Measurements from ENCODE around the gene ATP5MK. TPM values are rescaled to one million over a fixed set of nuclear protein-coding genes. Genes with fewer than 3 reads are reported as not detected.
"Not testable (repeated sequence)": the region's sequence is repeated elsewhere in the genome, so short reads cannot be mapped to it uniquely, and the experiment has no call there.

Gene ATP5MK
- total and polyA plus RNA-seq, 3 donors from 2014 or later: 175 to 280 (median 193) TPM

DNA sequence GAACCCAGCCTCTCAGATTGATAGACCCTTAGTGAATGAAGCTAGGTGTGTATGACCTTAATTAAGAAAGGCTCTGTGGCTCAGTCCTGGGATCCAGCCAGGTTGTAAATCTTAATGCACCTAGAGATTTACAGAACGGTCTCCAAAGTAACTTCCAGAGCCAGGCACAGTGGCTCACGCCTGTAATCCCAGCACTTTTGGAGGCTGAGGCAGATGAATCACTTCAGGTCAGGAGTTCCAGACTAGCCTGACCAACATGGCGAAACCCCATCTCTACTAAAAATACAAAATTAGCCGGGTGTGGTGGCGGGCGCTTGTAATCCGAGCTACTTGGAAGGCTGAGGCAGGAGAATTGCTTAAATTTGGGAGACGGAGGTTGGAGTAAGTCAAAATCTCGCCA lies 31.6 kb upstream of the ATP5MK start:
- Histone ChIP-seq H3K9me3 (no peaks in the 10 kb centered on the region), H3K36me3 (ENCODE audit: low read depth, missing control alignments) (no peaks in the 10 kb centered on the region), H3K4me3 (no peak overlapping the region), H3K27ac (no peak overlapping the region), H3K4me1 (peaks cover 6% of the 10 kb centered on the region), H3K27me3 (no peaks in the 10 kb centered on the region)
- 91 to 97% methylated on average over 9 of the region's 9 CpGs for WGBS, 2 donors
- intact Hi-C loops (cut with DNase I; ENCODE audit: low total_unique reads): no loop called here
- TF ChIP-seq POLR2A (IDR thresholded peaks at IDR 0.05): no peak
- TF ChIP-seq, protein P1, sequence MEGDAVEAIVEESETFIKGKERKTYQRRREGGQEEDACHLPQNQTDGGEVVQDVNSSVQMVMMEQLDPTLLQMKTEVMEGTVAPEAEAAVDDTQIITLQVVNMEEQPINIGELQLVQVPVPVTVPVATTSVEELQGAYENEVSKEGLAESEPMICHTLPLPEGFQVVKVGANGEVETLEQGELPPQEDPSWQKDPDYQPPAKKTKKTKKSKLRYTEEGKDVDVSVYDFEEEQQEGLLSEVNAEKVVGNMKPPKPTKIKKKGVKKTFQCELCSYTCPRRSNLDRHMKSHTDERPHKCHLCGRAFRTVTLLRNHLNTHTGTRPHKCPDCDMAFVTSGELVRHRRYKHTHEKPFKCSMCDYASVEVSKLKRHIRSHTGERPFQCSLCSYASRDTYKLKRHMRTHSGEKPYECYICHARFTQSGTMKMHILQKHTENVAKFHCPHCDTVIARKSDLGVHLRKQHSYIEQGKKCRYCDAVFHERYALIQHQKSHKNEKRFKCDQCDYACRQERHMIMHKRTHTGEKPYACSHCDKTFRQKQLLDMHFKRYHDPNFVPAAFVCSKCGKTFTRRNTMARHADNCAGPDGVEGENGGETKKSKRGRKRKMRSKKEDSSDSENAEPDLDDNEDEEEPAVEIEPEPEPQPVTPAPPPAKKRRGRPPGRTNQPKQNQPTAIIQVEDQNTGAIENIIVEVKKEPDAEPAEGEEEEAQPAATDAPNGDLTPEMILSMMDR (IDR thresholded peaks at IDR 0.05): no peak
- no peak for DNase-seq

DNA sequence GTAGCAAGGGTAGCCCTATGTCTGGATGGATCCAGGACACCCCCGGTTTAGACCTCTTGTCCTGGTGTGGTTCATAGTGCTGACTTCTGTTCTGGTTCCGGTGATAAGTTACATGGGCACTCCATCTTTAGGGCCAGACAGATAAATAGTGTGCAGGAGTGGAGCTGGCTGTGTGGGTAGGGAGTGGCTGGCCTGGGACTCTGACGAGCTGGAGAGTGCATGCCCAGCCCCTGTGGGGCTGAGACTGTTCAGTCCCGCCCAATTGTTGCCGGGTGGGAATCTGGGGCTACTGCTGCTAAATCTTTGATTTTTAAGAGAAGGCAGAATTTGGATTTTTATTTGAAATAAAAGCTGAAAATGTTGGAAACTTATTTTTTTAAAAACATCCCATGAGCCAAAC lies 27.5 kb upstream of the ATP5MK start:
- Histone ChIP-seq H3K9me3 (no peaks in the 10 kb centered on the region), H3K27me3 (no peaks in the 10 kb centered on the region), H3K27ac (no peak overlapping the region), H3K4me3 (no peak overlapping the region), H3K36me3 (ENCODE audit: low read depth, missing control alignments) (no peaks in the 10 kb centered on the region), H3K4me1 (no peaks in the 10 kb centered on the region)
- WGBS, 2 donors: 81 to 89% methylated on average over 5 of the region's 5 CpGs
- intact Hi-C loops (cut with DNase I; ENCODE audit: low total_unique reads): no loop called here
- TF ChIP-seq, protein P1 (IDR thresholded peaks at IDR 0.05): no peak
- TF ChIP-seq POLR2A (IDR thresholded peaks at IDR 0.05): no peak
- no peak for DNase-seq

DNA sequence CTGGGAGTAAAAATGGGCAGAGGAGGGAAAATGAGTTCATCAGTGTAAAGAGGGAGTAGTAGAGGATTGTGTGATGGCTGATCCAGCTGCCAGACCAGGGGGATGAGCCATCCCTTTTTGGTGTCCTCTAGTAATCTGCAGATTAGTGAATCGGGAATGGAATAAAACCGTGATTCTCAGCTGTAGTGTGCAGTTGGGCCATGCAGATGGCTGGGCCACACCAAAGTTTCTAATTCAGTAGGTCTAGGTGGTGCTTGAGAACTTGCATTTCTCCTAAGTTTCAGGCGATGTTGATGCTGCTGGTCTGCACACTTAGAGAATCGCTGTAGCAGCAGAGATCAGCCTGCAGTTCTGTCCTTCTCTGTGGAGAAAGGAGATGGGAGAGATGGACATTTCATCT lies 22.8 kb upstream of the ATP5MK start:
- Histone ChIP-seq H3K36me3 (ENCODE audit: low read depth, missing control alignments) (no peaks in the 10 kb centered on the region), H3K27me3 (no peaks in the 10 kb centered on the region), H3K9me3 (no peaks in the 10 kb centered on the region), H3K27ac (no peak overlapping the region), H3K4me1 (no peaks in the 10 kb centered on the region), H3K4me3 (no peak overlapping the region)
- DNase-seq: no peak
- 83 to 95% methylated on average over 4 of the region's 4 CpGs for WGBS, 2 donors
- intact Hi-C loops (cut with DNase I; ENCODE audit: low total_unique reads): no loop called here
- TF ChIP-seq, protein P1 (IDR thresholded peaks at IDR 0.05): no peak
- TF ChIP-seq POLR2A (IDR thresholded peaks at IDR 0.05): no peak

GRCh38 chr10:103417601-103418000 lies 21.3 kb upstream of the ATP5MK start:
- no peak for DNase-seq
- Histone ChIP-seq H3K4me3 (no peak overlapping the region), H3K36me3 (ENCODE audit: low read depth, missing control alignments) (no peaks in the 10 kb centered on the region), H3K27ac (no peak overlapping the region), H3K9me3 (no peaks in the 10 kb centered on the region), H3K4me1 (no peaks in the 10 kb centered on the region), H3K27me3 (no peaks in the 10 kb centered on the region)
- TF ChIP-seq, protein P1 (IDR thresholded peaks at IDR 0.05): no peak
- no peak for TF ChIP-seq POLR2A (IDR thresholded peaks at IDR 0.05)
- intact Hi-C loops (cut with DNase I; ENCODE audit: low total_unique reads): loop anchor here (2.0 kb wide), 1 partner anchor 65 kb away; no protein-coding TSS in a partner anchor
- 81 to 86% methylated on average over 5 of the region's 5 CpGs for WGBS, 2 donors

GRCh38 chr10:103417148-103417469 lies 20.8 kb upstream of the ATP5MK start:
- not testable (repeated sequence) for H3K9me3 ChIP-seq; H3K36me3 ChIP-seq (ENCODE audit: low read depth, missing control alignments); H3K4me3 ChIP-seq; DNase-seq; H3K4me1 ChIP-seq; H3K27me3 ChIP-seq; H3K27ac ChIP-seq
- intact Hi-C loops (cut with DNase I; ENCODE audit: low total_unique reads): loop anchor here (2.0 kb wide), 1 partner anchor 66 kb away; no protein-coding TSS in a partner anchor
- WGBS, 2 donors: 80 to 85% methylated on average over 5 of the region's 5 CpGs
